Psoas muscle (tissue), 8 donors: ENCODE data around the gene ZNF385C. TPM values are rescaled to one million over a fixed set of nuclear protein-coding genes. Genes with fewer than 3 reads are reported as not detected.

Experiments
- ATAC-seq, 4 donors: fragments of 200-7000 bp; cut with Tn5 transposase; one replicate each; pipeline ENCODE4 v1.9.1; 2020; ENCODE audit warnings: moderate library complexity in 3 of 4, mild to moderate bottlenecking in 2 of 4
- DNase-seq, 2 donors: peaks; one replicate each; pipeline ENCODE4 v3.0.0-alpha.2; 2020
- H3K27ac ChIP-seq: fragments of 200-600 bp; one replicate; pipeline ENCODE4 v1.8.0; 2022
- H3K27me3 ChIP-seq, 3 donors: fragments of 200-600 bp in 1 of 3; one replicate each; pipeline versions ENCODE4 v1.6.1 to v1.8.0; 2013 to 2022; ENCODE audit warnings: low read length in 2 of 3, mild to moderate bottlenecking in 2 of 3, moderate library complexity in 1 of 3; ENCODE audit not compliant: insufficient read depth in 3 of 3
- H3K36me3 ChIP-seq, 2 donors: fragments of 200-600 bp in 1 of 2; one replicate each; pipeline versions ENCODE4 v1.6.1 to v1.8.0; 2013 to 2022; ENCODE audit warnings: low read depth in 1 of 2, mild to moderate bottlenecking in 1 of 2, moderate library complexity in 1 of 2; ENCODE audit not compliant: insufficient read depth in 1 of 2
- H3K4me1 ChIP-seq: fragments of 200-600 bp; one replicate; pipeline ENCODE4 v1.8.0; 2022
- H3K4me3 ChIP-seq: fragments of 200-600 bp; one replicate; pipeline ENCODE4 v1.8.0; 2022; ENCODE audit warnings: mild to moderate bottlenecking
- H3K9me3 ChIP-seq: fragments of 200-600 bp; one replicate; pipeline ENCODE4 v1.8.0; 2022
- WGBS, 3 donors: extraction: QIAGEN DNeasy Blood & Tissue Kit; methylation state at CpG; one replicate each; pipeline versions ENCODE4 v1.1.6 to v1.1.7; 2013; 5-methylcytosine and 5-hydroxymethylcytosine counted together
- intact Hi-C, 2 donors: fragments of 100-400 bp; cut with DNase I; formaldehyde crosslinking; loops; one replicate each; pipeline versions ENCODE4 v1.11.0 to v1.14.2; 2022
- polyA plus RNA-seq, 3 donors: library from polyadenylated mRNA; stranded (reverse); fragments of 200-250 nt; gene quantifications; one replicate each; pipeline ENCODE4 v1.2.3, GENCODE V29; 2013
- total RNA-seq, 4 donors: library from RNA; stranded (reverse); fragmentation: NEBNext Ultra II Directional in 2 of 4; extraction: Animal tissue kit (Norgen Biotek cat#: 25700) in 2 of 4; gene quantifications; one replicate each; pipeline versions ENCODE4 v1.2.1 to v1.2.4, GENCODE V29; 2021 to 2023
- TF ChIP-seq, protein P1 (sequence below): fragments of 200-600 bp; IDR thresholded peaks from one replicate; pipeline ENCODE4 v1.8.0; 2022; ENCODE audit warnings: antibody characterized with exemption
- donor health status: healthy with polysubstance abuse.
- donor health status: DM: no; HTN: no; CAD: no; lungs with moderate emphysema.
- donor health status: Bipolar disorder and iron deficiency.
- donor health status: healthy.
- donor health status: DM: yes; HTN: yes; CAD: no.
- donor health status: DM: no; HTN: no; CAD: no.
- donor health status: DM: no; HTN: no; CAD: no.
- donor health status: DM: yes; HTN: yes; CAD: no.

The ZNF385C gene
- total and polyA plus RNA-seq, 7 donors = 0.22 to 9.2 (median 0.50) TPM

DNA sequence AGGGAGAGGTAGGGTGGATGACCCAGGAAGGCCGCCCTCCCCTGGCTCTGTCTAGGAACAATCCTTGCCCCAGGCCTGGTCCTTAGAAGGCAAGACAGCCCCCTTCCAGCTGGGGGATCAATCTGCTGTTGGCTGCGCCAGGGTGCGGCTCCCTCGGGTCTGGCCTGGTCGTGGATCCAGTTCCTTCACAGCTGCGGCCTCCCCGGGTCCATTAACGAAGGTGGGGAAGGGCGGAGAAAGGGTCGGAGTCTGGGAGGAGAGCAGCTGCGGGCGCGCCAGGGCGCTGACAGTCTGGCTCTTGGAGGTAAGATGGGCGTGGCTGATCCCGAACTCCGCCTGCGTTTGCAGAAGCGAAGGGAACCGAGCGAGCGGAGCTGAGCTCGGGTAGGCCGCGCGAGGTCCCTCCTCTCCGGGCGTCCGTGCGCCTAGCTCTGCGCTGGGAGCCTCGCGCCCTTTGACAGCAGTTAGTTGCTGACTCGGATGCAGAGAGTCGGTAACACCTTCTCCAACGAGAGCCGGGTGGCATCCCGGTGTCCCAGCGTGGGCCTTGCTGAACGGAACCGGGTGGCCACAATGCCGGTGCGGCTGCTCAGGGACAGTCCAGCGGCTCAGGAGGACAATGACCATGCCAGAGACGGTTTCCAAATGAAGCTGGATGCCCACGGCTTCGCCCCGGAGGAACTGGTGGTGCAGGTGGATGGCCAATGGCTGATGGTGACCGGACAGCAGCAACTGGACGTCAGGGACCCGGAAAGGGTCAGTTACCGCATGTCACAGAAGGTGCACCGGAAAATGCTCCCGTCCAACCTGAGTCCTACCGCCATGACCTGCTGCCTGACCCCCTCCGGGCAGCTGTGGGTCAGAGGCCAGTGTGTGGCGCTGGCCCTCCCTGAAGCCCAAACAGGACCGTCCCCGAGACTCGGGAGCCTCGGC is 24.4 kb upstream of the ZNF385C start, which contains the start of gene HSPB9:
TSS of gene HSPB9 (plus strand) at position 434 of the 933 bp plus-strand sequence. CDS start at position 481, 47 bp downstream.
- intact Hi-C loops = no loop called here

DNA sequence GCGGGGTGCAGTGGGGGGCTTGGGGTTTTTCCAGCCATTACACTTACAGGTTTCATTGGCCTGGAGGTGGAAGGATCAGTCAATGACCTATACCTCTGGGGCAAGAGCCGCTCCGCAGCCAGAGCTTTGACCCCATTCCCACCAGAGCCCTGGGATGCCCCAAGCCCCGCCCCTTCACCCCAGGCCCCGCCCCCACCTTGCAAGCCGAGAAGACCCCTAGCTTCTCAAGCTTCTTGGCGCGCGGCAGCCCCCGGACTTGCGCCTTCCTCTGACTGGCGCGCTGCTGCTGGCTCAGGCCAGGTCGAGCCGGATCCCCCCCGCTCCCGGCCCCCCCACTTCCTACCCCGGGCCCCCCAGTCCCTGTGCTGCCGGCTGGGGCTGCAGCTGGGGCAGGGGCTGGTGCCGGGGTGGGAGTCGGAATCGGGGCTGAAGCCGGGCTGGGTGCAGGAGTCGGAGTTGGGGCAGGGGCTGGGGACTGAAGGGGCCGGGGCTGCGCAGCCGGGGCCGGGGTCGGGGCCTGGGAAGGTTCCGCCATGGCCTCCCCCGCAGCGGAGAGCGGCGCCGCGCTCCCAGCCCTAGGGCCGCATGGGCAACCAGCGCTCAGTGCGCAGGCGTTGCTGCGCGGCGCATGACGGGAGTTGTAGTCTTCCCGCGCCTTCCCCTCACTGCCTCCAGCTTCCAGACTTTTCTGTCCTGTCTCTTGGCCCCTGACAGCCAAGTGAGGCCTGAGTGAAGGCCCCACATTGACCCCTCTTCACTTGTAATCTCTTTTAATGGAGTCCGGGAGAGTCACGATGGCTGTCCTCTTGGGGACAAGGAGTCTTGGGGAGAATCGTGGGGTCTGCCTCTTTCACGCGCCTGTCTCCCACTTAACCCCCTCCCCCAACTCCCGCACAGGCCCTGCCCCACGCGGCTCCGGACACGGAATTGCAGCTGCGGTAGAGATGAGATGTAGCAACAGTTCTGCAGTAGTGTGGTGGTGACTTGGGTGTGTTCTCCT is 22.8 kb upstream of the ZNF385C start, which contains the start of gene KAT2A:
TSS of gene KAT2A (minus strand) at position 598 of the 1,000 bp plus-strand sequence. CDS start at position 535, 63 bp downstream.
- Histone ChIP-seq H3K27me3 (no peaks in the 10 kb centered on the region), H3K27ac (peak within 1 kb of the TSS; percentile 79), H3K4me3 (peak within 1 kb of the TSS; percentile 82), H3K9me3 (no peaks in the 10 kb centered on the region), H3K36me3 (peaks cover 0 to 45% of the 10 kb centered on the region in 2 donors), H3K4me1 (peaks cover 22% of the 10 kb centered on the region)
- ATAC-seq (peak; percentile 87 to 90 (median 88)), DNase-seq (peak; percentile 88 to 90)
- TF ChIP-seq, protein P1, sequence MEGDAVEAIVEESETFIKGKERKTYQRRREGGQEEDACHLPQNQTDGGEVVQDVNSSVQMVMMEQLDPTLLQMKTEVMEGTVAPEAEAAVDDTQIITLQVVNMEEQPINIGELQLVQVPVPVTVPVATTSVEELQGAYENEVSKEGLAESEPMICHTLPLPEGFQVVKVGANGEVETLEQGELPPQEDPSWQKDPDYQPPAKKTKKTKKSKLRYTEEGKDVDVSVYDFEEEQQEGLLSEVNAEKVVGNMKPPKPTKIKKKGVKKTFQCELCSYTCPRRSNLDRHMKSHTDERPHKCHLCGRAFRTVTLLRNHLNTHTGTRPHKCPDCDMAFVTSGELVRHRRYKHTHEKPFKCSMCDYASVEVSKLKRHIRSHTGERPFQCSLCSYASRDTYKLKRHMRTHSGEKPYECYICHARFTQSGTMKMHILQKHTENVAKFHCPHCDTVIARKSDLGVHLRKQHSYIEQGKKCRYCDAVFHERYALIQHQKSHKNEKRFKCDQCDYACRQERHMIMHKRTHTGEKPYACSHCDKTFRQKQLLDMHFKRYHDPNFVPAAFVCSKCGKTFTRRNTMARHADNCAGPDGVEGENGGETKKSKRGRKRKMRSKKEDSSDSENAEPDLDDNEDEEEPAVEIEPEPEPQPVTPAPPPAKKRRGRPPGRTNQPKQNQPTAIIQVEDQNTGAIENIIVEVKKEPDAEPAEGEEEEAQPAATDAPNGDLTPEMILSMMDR = no peak
- intact Hi-C loops = no loop called here
- 5 to 8% (median 6%) methylated on average over 44 to 57 of the region's 57 CpGs for WGBS, 3 donors

More for the DNA sequence above, 24.4 kb upstream of the ZNF385C start, which contains the start of gene HSPB9:
- DNase-seq (peak; percentile 58 to 79), ATAC-seq (peak; percentile 50 to 63 (median 58))
- Histone ChIP-seq H3K4me3 (peak within 1 kb of the TSS; percentile 82), H3K4me1 (peaks cover 22% of the 10 kb centered on the region), H3K27me3 (no peaks in the 10 kb centered on the region), H3K9me3 (no peaks in the 10 kb centered on the region), H3K27ac (peak within 1 kb of the TSS; percentile 79), H3K36me3 (peaks cover 0 to 49% of the 10 kb centered on the region in 2 donors)
- TF ChIP-seq, protein P1 = no peak
- 52 to 59% (median 52%) methylated on average over 59 to 61 of the region's 61 CpGs for WGBS, 3 donors

DNA sequence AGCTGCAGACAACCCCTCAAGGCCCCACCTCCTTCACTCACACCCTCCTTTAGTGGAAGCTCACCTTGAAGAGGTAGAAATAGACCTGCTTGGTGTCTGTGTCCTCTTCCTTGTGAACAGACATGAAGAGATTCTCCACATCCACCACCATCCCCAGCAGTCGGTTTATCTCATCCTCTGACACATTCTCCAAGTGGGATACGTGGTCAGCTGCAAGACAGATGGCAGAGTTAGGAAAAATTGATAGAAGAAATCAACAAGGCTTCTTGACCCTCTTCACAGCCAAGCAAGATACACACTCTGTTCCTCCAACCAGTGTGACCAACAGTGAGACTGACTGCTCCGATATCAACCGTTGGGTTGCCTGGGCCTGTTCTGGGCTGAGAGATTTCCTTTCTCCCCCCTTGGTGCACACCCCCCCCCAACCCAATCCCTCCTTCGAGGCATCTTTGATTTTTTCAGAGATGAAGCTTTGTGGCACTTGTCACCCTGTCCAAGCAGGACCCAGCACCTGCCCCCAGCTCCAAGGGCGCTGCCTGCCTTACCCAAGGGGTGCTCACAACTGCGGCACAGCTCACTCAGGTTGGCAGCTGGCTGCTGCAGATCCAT is 22.0 kb upstream of the ZNF385C start:
- 31 to 51% (median 43%) methylated on average over 7 of the region's 7 CpGs for WGBS, 3 donors
- TF ChIP-seq, protein P1 = no peak
- DNase-seq = no peak

DNA sequence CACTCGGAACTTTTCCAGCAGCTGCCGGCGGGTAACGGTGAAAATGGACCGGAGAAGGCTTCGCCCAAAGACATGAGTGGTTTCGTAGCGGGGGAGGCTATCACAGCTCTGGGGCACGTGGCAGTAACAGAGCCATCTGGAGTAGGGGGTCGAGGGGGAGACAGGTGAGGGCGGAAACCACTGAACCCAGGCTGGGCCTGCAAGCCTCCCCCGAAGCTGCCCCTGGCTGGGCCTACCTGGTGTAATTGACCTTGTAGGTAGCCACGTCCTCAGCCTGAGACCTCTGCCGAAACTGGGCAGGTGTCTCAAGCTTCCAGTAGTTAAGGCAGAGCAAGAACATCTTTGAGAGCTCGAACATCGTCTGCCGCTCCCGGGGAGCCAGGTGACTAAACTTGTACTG is 21.0 kb upstream of the ZNF385C start:
- DNase-seq (no peak), ATAC-seq (no peak)
- Histone ChIP-seq H3K27me3 (no peaks in the 10 kb centered on the region), H3K4me3 (no peak overlapping the region), H3K4me1 (peaks cover 22% of the 10 kb centered on the region), H3K36me3 (peaks cover 0 to 50% of the 10 kb centered on the region in 2 donors), H3K9me3 (no peaks in the 10 kb centered on the region), H3K27ac (no peak overlapping the region)
- intact Hi-C loops = loop anchor here (5.0 to 10.0 kb wide), 3 partner anchors 52 to 286 kb away; no protein-coding TSS in a partner anchor
- TF ChIP-seq, protein P1 = no peak
- 90 to 94% (median 90%) methylated on average over 18 of the region's 18 CpGs for WGBS, 3 donors

More for the DNA sequence above, 22.0 kb upstream of the ZNF385C start:
- H3K36me3 ChIP-seq = peaks cover 0 to 45% of the 10 kb centered on the region in 2 donors
- H3K27me3 ChIP-seq = no peaks in the 10 kb centered on the region
- intact Hi-C loops = no loop called here
- no peaks in the 10 kb centered on the region for H3K9me3 ChIP-seq
- H3K4me1 ChIP-seq = peaks cover 22% of the 10 kb centered on the region
- H3K4me3 ChIP-seq = peak overlapping the region; percentile 82
- ATAC-seq = peak in 1 of 4 donors; percentile 0
- H3K27ac ChIP-seq = peak overlapping the region; percentile 79
